Measurements from ENCODE around the gene CA14.
"Not testable (repeated sequence)": the region's sequence is repeated elsewhere in the genome, so short reads cannot be mapped to it uniquely, and the experiment has no call there.

CA14 gene

DNA sequence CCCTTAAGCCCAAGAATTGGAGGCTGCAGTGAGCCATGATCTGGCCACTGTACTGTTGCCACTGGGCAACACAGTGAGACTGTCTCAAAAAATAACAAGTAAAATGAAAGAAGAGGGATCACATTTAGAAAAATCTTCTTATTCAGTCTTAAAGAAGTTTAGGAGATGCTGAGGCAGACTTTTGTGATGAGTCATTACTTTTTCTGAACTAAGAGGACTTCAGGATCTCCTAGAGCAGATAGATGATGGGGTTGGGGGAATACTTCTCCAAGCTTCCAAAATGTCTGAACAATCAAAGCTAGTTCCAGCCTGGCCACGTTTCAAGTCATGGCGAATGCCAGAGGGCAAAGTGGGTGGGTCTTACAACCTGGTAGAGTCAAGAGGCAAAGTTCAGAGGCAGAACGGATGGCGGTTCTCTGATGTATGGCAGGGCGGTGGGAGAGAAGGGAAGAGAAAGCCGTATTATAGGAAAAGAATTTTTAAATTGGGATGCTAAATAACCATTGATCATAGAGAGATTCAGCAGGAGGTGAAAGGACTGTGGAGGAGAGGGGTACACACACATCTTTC, 22.6 kb downstream of the CA14 start:
- DNase-seq (ENCODE audit: low read depth in 4 of 4, low spot score in 1 of 4): no peak

DNA sequence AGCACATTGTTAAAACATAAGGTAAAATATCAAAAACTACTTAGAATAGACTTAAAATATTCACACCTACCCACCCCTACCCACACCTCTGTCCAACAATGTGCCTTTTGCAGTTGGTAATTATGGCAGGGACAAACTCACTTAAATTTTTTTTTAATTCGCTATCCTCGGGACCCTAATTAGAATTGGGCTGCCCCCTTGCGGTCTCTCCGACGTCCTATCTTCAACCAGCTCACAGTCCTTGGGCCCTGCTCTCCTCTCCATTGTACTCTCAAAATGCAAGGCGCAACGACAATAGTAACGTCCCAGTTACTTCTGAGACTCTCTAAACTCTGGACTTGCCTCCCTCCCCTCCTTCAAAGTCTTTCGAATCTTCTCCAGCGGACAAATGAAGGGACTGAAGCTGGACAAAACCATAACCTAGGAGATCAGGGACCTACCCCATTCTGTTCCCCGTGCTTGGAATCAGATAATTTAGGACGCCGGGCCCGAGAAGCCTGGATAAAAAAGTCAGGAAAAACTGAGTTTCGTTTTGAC, 23.7 kb downstream of the CA14 start:
- peak in 2 of 4 experiments; percentile 30 to 41 for DNase-seq (ENCODE audit: low read depth in 4 of 4, low spot score in 1 of 4)

DNA sequence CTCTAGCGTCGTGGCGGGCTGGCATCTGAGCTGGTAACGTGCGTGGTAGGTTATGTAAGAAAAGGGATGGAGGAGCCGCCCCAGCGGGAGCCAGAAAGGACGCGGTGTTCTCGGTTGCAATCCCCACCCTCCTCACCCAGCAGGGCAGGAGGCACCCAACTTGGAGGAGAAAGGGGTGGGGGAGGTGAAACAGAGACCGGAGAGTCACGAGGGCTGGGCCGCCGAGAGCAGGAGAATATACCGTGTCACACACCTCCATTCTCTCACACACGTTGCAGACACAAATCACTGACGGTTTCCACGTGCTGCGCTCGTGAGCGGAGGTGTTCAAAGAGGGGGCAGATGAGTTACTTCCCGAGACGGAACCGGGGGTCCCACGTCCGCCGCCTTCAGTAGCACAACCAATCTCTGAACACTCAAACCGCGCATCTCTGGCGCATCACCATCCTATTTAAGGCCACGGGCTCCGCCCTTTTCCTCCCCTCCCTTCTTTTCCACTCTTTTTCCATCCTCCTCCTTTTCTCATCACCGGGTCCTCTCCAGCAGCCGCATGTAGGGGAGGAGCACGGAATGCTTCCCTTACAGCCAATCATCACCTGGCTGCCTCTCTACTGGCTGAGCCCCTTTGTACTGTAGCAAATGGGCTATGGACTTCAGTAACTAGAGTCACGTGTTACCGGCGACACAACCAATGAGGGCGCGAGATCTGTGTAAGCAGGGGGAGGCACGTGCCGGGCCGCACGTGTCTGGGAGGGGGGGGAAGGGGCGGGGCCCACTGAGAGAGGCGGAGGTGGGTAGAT, 24.4 kb downstream of the CA14 start, which contains the start of gene CIART:
TSS of gene CIART (plus strand) at position 797 of the 800 bp plus-strand sequence. CDS start 714 bp downstream, outside the sequence.
- DNase-seq (ENCODE audit: low read depth in 4 of 4, low spot score in 1 of 4): peak in 3 of 4 experiments; percentile 41 to 47 (median 44)

DNA sequence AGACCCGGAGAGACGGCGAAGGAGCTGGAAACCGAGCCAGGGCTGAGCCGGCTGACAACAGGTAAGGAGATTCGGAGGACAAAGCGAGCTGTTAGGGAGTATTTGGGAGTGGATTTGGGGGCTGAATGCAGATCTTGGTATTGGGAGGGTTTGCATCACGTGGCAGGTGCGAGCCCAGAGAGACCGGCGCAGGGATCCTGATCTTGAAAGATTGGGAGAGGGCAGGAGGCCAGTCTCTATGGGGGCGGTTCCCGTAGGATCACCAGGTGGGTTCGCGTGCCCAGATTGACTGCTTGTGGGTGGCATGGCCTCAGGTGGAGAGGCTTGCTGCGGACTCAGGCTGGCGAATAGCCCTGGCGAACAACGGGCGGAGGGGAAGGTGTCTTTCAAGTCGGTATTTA, 25.0 kb downstream of the CA14 start:
- no peak for DNase-seq (ENCODE audit: low read depth in 4 of 4, low spot score in 1 of 4)

DNA sequence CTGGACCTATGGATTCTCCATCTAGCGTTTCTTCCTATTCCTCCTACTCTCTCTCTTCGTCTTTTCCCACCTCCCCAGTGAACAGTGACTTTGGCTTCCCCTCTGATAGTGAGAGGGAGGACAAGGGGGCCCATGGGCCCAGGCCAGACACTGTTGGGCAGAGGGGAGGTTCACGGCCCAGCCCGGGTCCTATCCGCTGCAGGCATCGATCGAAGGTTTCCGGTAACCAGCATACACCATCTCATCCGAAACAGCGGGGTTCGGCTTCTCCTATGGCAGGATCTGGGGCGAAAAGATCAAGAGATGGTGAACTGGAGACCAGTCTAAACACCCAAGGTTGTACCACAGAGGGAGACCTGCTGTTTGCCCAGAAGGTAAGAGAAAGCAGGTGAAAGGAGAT, 25.7 kb downstream of the CA14 start:
- no peak for DNase-seq (ENCODE audit: low read depth in 4 of 4, low spot score in 1 of 4)

DNA sequence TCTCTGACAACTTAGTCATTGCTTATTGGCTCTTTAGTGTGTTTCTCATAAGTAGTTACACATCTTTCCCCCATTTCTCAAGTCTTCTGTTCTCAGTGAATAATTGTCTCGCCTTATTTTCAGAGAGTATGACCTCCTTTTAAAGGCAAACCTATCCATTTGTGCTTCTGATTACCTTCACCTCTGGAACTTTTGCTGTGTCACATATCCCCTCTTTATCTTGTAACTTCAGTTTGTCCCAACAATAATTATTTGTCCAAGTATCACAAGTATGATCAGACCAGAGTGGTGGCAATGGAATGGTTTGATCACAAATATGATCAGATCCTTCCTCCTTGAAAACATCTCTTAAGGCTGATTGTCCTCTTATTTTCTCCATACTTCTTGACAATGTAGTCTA, 30.8 kb downstream of the CA14 start:
- no peak for DNase-seq (ENCODE audit: low read depth in 4 of 4, low spot score in 1 of 4)

DNA sequence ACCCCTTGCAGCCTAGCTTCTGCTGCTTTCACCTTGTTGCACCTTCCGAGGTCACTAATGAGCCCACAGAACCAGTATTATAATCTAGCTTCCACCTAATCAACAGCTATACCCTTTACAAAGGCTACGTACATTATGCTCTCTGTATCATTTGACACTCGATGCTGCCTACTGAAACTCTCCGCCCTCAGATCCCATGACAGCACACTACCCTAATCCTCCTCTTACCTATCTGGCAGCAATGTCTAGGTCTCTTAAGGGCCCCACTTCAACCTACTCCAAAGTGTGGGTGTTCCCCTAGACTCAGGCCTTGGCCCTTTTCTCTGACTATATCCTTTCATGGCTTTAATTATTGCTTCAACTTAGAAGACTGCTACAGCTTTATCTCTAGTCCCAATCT, 31.2 kb downstream of the CA14 start:
- DNase-seq (ENCODE audit: low read depth in 4 of 4, low spot score in 1 of 4): no peak

DNA sequence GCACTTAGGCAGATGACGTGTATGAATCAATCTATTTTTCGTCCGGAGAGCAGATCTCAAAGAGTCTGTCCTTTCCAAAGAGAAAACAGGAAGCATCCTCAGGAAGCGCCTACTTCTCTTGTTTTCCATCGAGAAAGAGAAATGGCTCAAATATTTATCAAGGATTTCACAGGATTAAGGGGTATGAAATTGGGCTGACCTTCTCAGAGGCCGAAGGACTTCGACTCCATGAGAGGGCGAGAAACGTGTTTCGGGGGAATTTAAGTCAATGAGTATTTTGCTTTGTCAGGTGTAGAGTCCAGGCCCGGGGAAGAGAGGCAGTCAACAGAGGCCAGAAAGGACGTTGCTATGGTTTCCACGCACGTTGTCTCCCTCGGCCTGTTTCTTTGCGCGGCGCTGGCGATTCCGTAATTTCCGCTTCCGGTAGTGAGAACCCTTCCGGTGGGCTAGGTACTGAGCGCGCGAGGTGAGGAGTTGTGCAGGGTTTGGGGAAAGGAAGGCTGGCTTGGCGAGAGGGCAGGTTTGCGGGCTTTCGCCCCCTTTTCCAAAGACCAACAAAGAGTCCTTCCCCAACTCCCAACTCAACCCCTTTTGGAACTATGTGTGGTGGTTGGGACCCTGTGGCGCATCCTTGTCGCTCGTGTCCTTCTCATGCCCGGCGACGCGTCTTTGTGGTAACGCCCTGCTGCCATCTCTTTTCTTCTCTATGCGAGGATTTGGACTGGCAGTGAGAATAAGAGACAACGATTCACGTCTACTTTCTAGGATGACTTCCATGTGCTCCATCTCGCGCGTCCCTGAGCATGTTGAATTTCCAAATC, 36.1 kb downstream of the CA14 start, which contains the start of gene MRPS21:
TSS of gene MRPS21 (plus strand) at position 429 of the 821 bp plus-strand sequence. CDS start 506 bp downstream, outside the sequence.
- DNase-seq (ENCODE audit: low read depth in 4 of 4, low spot score in 1 of 4): peak; percentile 62 to 81 (median 74)

DNA sequence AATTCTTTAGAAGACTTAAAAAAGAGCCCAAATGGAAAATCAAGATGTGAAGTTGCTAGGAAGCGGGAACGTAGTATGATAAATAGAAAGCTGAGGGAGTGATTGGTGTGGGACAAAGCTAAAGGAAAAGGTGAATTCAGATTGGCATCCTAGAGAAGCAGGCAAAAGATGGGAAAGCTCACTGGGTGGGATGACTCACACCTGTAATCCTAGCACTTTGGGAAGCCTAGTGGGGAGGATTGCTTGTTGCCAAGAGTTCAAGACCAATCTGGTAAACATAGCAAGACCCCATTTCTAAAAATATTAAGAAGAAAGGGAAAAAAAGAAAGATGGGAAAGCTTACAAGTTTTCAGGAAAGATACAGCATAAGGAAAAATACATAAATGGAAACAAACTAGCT, 37.9 kb downstream of the CA14 start:
- DNase-seq (ENCODE audit: low read depth in 4 of 4, low spot score in 1 of 4): no peak

DNA sequence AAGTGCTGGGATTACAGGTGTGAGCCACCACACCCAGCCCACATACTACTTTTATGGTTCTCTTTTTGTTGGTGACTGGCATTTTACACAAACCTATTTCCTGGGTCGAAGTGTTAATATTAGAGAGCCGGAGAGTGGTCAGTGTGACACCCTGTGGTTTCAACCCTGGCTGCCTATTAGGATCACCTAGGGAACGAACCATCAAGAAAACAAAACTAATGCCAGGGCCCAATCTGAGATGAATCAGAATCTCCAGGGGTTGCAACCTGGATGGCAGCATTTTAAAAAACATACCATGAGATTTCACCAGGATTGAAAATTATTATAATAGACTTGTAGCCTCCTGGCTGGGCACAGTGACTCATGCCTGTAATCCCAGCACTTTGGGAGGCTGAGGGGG, 42.1 kb downstream of the CA14 start:
- DNase-seq (ENCODE audit: low read depth in 4 of 4, low spot score in 1 of 4): no peak

DNA sequence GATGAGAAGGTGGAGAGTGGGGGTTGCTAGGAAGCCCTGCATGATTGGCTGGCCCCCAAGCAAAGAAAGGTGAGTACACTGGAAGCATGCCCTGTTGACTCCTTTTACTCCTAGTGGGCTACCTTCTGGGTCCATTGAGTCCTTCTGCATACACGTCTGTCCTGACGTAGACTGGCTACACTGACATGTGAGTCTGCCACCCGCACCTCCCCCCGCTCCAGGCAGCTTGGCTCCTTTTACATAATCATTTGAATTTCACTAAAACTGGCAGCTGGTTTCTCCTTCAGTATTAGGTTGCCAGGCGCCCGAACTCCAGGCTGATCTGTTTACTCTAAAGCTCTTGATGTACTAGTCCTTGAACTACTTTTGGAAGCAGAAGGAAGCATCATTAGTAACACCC, 44.8 kb downstream of the CA14 start:
- no peak for DNase-seq (ENCODE audit: low read depth in 4 of 4, low spot score in 1 of 4)

DNA sequence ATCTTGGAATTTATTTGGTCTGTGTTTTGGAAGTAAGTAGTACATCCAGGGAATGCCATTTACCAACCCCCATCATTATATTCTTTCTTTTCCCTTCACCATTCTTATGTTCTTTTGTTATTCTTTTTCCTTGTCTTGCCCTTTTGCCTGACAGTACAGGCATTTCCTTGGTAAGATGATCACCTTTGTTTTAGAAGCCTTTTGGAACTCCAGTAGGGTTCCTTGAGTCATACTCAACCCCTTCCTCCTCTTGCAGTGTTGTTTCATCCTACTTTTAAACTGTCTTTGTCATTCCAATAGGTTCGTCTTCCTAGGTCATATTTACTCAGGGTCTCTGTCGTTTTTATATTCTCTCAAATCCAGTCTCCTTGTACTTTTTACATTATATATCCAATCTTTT, 45.3 kb downstream of the CA14 start:
- no peak for DNase-seq (ENCODE audit: low read depth in 4 of 4, low spot score in 1 of 4)

DNA sequence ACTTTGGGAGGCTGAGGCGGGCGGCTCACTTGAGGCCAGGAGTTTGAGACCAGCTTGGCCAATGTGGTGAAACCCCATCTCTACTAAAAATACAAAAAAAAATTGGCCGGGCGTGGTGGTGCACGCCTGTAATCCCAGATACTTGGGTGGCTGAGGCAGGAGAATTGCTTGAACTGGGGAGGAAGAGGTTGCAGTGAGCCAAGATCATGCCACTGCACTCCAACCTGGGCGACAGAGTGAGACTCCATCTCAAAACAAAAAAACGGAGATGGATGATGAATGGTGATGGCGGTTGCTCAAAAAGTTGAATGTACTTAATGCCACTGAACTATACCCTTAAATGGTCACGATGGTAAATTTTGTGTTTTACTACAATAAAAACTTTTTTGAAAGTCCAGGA, 51.0 kb downstream of the CA14 start:
- not testable (repeated sequence) for DNase-seq (ENCODE audit: low read depth in 4 of 4, low spot score in 1 of 4)

DNA sequence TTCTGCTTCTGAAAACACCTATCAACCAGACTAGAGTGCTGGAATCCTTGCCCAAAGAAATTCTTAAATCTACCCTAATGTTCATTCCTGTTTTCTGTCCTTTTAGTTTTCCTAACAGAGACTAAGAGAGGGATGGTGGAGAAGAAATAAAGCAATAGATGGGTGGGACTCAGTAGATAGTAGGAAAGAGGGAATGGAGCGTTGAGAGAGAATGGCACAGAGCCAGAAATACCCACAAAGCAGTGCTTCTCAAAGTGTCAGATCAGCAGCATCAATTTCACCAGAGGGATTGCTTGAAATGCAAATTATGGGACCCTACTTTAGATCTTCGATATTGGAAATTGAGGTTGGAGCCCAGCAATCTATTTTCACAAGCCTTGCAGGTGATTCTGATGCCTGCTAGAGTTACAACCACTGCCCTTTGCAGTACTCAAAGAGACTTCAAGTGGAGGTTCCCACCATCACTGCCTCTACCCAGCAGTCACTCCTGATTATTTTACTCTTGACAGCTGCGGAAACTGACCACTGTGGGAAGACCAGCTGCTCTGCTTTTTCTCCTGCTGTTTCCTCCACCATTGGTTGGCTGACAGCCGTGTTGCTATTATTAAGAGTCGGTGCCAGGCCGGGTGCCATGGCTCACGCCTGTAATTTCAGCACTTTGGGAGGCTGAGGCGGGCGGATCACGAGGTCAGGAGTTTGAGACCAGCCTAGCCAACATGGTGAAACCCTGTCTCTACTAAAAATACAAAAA, 52.4 kb downstream of the CA14 start:
- no peak for DNase-seq (ENCODE audit: low read depth in 4 of 4, low spot score in 1 of 4)

DNA sequence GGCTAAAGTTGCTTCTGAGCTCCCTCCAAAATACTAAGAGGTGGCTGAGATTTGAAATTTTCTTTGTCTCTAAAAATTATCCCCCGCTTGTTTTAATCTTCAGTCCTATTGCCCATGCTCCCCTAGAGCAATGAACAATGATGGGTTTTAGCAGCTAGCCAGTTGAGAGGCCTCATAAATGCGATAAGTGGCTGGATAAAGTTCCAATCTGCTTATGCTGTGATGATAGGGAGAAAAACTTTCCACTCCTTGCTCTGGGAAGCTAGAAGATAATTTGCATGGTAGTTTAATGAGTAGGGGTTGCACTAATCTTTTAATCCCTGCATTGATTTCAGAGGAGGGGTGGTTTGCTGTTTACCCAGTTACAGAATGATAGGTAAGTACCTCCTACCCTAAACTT, 54.2 kb downstream of the CA14 start:
- no peak for DNase-seq (ENCODE audit: low read depth in 4 of 4, low spot score in 1 of 4)
